WTC11 (cell line): Measurements from ENCODE around the gene ADNP2.

Experiments
- CREB1 ChIP-seq: sonication (generic); formaldehyde crosslinking; IDR thresholded peaks from 2 replicates; pipeline ENCODE4 v1.8.0; 2023; ENCODE audit warnings: mild to moderate bottlenecking, missing genetic modification reagents
- TF ChIP-seq, protein P1 (sequence below): fragments of 200-600 bp; IDR thresholded peaks from 2 replicates; pipeline ENCODE4 v1.8.0; 2022; ENCODE audit warnings: antibody characterized with exemption

- TF ChIP-seq, protein P1, sequence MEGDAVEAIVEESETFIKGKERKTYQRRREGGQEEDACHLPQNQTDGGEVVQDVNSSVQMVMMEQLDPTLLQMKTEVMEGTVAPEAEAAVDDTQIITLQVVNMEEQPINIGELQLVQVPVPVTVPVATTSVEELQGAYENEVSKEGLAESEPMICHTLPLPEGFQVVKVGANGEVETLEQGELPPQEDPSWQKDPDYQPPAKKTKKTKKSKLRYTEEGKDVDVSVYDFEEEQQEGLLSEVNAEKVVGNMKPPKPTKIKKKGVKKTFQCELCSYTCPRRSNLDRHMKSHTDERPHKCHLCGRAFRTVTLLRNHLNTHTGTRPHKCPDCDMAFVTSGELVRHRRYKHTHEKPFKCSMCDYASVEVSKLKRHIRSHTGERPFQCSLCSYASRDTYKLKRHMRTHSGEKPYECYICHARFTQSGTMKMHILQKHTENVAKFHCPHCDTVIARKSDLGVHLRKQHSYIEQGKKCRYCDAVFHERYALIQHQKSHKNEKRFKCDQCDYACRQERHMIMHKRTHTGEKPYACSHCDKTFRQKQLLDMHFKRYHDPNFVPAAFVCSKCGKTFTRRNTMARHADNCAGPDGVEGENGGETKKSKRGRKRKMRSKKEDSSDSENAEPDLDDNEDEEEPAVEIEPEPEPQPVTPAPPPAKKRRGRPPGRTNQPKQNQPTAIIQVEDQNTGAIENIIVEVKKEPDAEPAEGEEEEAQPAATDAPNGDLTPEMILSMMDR, result no peak
- TF ChIP-seq CREB1 (CRISPR knock-in tag), result no peak
Measured at GRCh38 chr18:80183273-80184050, 74.4 kb downstream of the ADNP2 start.
